HFFc6 (cell line): ENCODE results near the gene GTF3C5. TPM values are rescaled to one million over a fixed set of nuclear protein-coding genes. Genes with fewer than 3 reads are reported as not detected.

ENCODE experiments used
- DNase-seq: peaks from one replicate; pipeline ENCODE4 v3.0.0-alpha.2; 2018
- H3K27ac Mint-ChIP-seq: 2 replicates; pipeline ENCODE4 v1.8.0; 2020; ENCODE audit warnings: mild to moderate bottlenecking, mixed read lengths
- H3K27me3 Mint-ChIP-seq: 2 replicates; pipeline ENCODE4 v1.8.0; 2021; ENCODE audit warnings: mild to moderate bottlenecking, moderate library complexity, mixed read lengths; ENCODE audit not compliant: insufficient read depth
- H3K36me3 Mint-ChIP-seq: 2 replicates; pipeline ENCODE4 v1.8.0; 2021; ENCODE audit warnings: low read depth, mixed read lengths
- H3K4me1 Mint-ChIP-seq: 2 replicates; pipeline ENCODE4 v1.8.0; 2020; ENCODE audit warnings: low read depth, mixed read lengths
- H3K4me3 Mint-ChIP-seq: 2 replicates; pipeline ENCODE4 v1.8.0; 2020; ENCODE audit warnings: mild to moderate bottlenecking, moderate library complexity, mixed read lengths
- H3K9me3 Mint-ChIP-seq: 2 replicates; pipeline ENCODE4 v1.8.0; 2020; ENCODE audit warnings: mild to moderate bottlenecking, mixed read lengths
- CTCF ChIP-seq: fragments of 200-600 bp; sonication (generic); IDR thresholded peaks from 2 replicates; pipeline ENCODE4 v1.5.0; 2021; ENCODE audit warnings: antibody characterized with exemption, mild to moderate bottlenecking
- total RNA-seq, 6 experiments: library from RNA; stranded (reverse); fragmentation: NEBNext Ultra II Directional; extraction: Animal tissue kit (Norgen Biotek cat#: 25700); gene quantifications; 2 replicates in 1 of 6; 3 replicates in 5 of 6; pipeline ENCODE4 v1.2.3, GENCODE V29; 2021

The GTF3C5 gene
- total RNA-seq, 6 experiments from 2014 or later = 34.5 to 40.2 (median 38.4) TPM

DNA sequence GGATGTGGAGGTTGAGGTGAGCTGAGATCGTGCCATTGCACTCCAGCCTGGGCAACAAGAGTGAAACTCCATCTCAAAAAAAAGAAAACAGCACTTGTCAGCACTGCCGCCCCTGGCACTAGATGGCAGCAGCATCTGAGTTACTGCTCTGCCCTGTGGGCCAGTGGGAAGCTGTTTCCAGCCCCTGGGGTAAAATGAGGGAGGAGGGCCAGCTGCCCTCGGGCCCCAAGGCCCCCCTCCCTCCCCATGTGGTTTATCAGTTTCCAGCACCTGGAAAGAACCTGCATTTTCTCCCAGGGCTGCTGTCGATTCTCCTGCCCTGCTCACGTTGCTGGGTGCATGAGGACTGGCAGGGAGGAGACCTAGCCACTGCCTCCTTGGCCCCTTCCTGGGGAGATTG, 17.8 kb downstream of the GTF3C5 start:
- Mint-ChIP-seq H3K27ac (no peak overlapping the region), H3K4me1 (no peaks in the 10 kb centered on the region), H3K9me3 (no peaks in the 10 kb centered on the region), H3K4me3 (no peak overlapping the region), H3K36me3 (peaks cover 5% of the 10 kb centered on the region), H3K27me3 (peaks cover 2% of the 10 kb centered on the region; the same call in 1 of the 2 replicates)
- TF ChIP-seq CTCF = peak; percentile 75
- DNase-seq = peak; percentile 26

- no peak overlapping the region for H3K27ac Mint-ChIP-seq
- DNase-seq = no peak
- no peaks in the 10 kb centered on the region for H3K9me3 Mint-ChIP-seq
- H3K4me3 Mint-ChIP-seq = no peak overlapping the region
- TF ChIP-seq CTCF = no peak
- H3K4me1 Mint-ChIP-seq = peaks cover 2% of the 10 kb centered on the region; the same call in 1 of the 2 replicates
- peaks cover 9% of the 10 kb centered on the region for H3K36me3 Mint-ChIP-seq
- peaks cover 2% of the 10 kb centered on the region; the same call in 1 of the 2 replicates for H3K27me3 Mint-ChIP-seq
Observed at GRCh38 chr9:133049043-133049442, 18.2 kb downstream of the GTF3C5 start.

DNA sequence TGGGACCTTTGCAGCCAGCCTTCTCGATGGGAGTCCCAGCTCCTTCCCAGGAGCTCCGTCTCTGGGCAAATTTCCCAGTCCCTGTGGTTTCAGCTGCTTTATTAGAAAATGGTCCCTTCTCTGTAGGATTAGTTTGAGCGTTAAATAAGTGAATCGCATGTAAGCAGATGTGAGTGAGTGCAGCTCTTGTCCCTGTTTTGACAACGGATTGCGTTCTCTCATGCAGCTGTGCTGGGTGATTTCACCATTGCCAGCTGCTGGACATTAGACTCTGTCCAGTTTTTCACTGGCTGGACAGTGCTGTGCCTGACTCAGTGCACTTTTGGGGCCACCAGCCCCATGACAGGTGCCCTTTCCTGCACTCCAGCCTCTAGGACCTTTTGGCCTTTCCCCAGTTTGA, 19.3 kb downstream of the GTF3C5 start:
- DNase-seq = no peak
- Mint-ChIP-seq H3K27ac (no peak overlapping the region), H3K36me3 (peaks cover 11% of the 10 kb centered on the region), H3K4me1 (peaks cover 13% of the 10 kb centered on the region), H3K4me3 (no peak overlapping the region), H3K9me3 (no peaks in the 10 kb centered on the region), H3K27me3 (peaks cover 2% of the 10 kb centered on the region; the same call in 1 of the 2 replicates)
- TF ChIP-seq CTCF = no peak

DNA sequence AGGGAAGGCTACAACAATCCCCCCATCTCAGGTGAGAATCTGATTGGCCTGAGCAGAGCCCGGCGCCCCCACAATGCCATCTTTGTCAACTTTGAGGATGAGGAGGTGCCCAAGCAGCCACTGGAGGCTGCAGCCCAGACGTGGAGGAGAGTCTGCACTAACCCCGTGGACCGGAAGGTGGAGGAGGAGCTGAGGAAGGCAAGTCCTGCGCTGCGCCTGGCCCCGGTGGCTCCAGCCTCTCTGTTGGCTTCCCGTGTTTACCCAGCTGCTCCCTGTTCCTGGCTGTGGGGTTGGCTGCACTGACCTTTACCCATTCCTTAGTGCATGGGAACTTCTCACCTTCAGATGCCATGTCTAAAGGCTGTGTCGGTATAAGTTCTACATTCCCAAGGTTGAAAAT, 20.0 kb downstream of the GTF3C5 start:
- H3K4me3 Mint-ChIP-seq = no peak overlapping the region
- no peaks in the 10 kb centered on the region for H3K9me3 Mint-ChIP-seq
- no peak for DNase-seq
- H3K36me3 Mint-ChIP-seq = peaks cover 11% of the 10 kb centered on the region
- H3K27ac Mint-ChIP-seq = no peak overlapping the region
- H3K27me3 Mint-ChIP-seq = peaks cover 2% of the 10 kb centered on the region; the same call in 1 of the 2 replicates
- peaks cover 17% of the 10 kb centered on the region for H3K4me1 Mint-ChIP-seq
- TF ChIP-seq CTCF = no peak

DNA sequence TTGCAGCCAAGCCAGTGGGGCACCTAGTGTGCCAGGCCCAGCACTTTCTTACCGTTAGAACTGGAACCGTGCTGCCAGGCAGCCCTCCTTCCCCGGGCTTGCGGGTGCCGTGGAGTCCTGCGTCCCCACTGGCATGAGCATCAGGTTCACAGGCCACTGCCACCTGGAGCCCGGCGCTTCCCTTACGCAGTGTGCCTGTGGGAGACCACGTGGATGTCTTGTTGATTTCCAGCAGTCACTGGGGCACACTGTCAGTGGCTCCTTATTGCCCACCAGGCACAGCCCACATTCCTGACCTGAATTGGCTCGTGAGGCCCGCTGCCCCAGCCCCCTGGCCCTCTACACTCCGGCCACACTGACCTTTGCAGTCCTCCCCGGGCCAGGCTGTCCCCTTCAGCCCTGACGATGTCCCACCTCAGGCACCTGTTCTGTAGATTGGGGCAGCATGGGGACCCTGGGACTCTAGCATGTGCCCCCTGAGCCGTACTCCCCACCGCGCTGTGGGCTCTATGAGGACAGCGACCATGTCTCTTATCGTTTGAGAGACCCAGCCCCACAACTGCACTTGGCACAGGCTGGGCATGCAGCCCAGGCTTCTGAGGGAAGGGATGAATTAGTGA, 20.6 kb downstream of the GTF3C5 start:
- Mint-ChIP-seq H3K4me1 (peaks cover 17% of the 10 kb centered on the region), H3K36me3 (peaks cover 16% of the 10 kb centered on the region), H3K4me3 (no peak overlapping the region), H3K27me3 (no peaks in the 10 kb centered on the region; the same call in 1 of the 2 replicates), H3K9me3 (no peaks in the 10 kb centered on the region), H3K27ac (no peak overlapping the region)
- TF ChIP-seq CTCF = no peak
- DNase-seq = no peak
